GM21390 (cell line): ENCODE measurements around the gene LRRC8E.
"Not testable (repeated sequence)": the region's sequence is repeated elsewhere in the genome, so short reads cannot be mapped to it uniquely, and the experiment has no call there.

ENCODE experiments used
- ATAC-seq: cut with Tn5 transposase; IDR thresholded peaks from one replicate; pipeline ENCODE4 v1.9.1; 2021; ENCODE audit not compliant: unreplicated experiment

LRRC8E gene

GRCh38 chr19:7928741-7929701, 40.7 kb downstream of the LRRC8E start:
- no peak for ATAC-seq

GRCh38 chr19:7930030-7930429, 41.7 kb downstream of the LRRC8E start:
- ATAC-seq, result not testable (repeated sequence)

GRCh38 chr19:7930765-7931164, 42.5 kb downstream of the LRRC8E start:
- no peak for ATAC-seq

- ATAC-seq, result no peak
These were observed 43.1 kb downstream of the LRRC8E start for GRCh38 chr19:7931221-7932061.

GRCh38 chr19:7932276-7932929, 44.1 kb downstream of the LRRC8E start:
- ATAC-seq, result no peak

GRCh38 chr19:7932930-7933300, 44.6 kb downstream of the LRRC8E start:
- ATAC-seq, result no peak

GRCh38 chr19:7933411-7933810, 45.1 kb downstream of the LRRC8E start:
- ATAC-seq, result no peak

GRCh38 chr19:7933828-7934725, 45.8 kb downstream of the LRRC8E start:
- no peak for ATAC-seq

- ATAC-seq, result no peak
These were observed 46.5 kb downstream of the LRRC8E start for GRCh38 chr19:7934766-7935165.

- no peak for ATAC-seq
These were observed 52.5 kb downstream of the LRRC8E start for GRCh38 chr19:7940841-7941240.

GRCh38 chr19:7941895-7942596, 53.7 kb downstream of the LRRC8E start:
- ATAC-seq, result no peak

- ATAC-seq, result no peak
These were observed 54.7 kb downstream of the LRRC8E start for GRCh38 chr19:7942981-7943443.

- peak; percentile 90 for ATAC-seq
These were observed 55.3 kb downstream of the LRRC8E start, which contains the start of gene TIMM44 for GRCh38 chr19:7943444-7944176. Gene TIMM44, minus strand, starts transcription at chr19:7943666. Its CDS starts 15 bp downstream, at chr19:7943651.

- ATAC-seq, result peak; percentile 17
These were observed 56.0 kb downstream of the LRRC8E start for GRCh38 chr19:7944177-7944761.

- no peak for ATAC-seq
These were observed 59.6 kb downstream of the LRRC8E start for GRCh38 chr19:7947939-7948338.
